H54 (cell line): ENCODE data around the gene CD47.

Source experiments
- DNase-seq: peaks from one replicate; pipeline ENCODE4 v3.0.0; 2011; ENCODE audit warnings: low spot score, mixed read lengths; ENCODE audit not compliant: insufficient read length
- FAIRE-seq: peaks from 3 replicates; lab custom pipeline; 2011; peaks lifted over from hg19 to GRCh38; lab: Jason Lieb, UNC
- POLR2A ChIP-seq: IDR thresholded peaks from 2 replicates; pipeline ENCODE4 v1.6.1; 2011; ENCODE audit warnings: low read depth, mild to moderate bottlenecking, low read length

The CD47 gene

GRCh38 chr3:108090701-108091497 is at the start of gene CD47:
TSS of gene CD47 (minus strand) at chr3:108091031. CDS start at chr3:108090908, 123 bp downstream.
- DNase-seq (peak; percentile 93), FAIRE-seq (no peak)
- TF ChIP-seq POLR2A: peak; percentile 79

GRCh38 chr3:108137460-108137814 is 46.6 kb upstream of the CD47 start:
- DNase-seq (no peak), FAIRE-seq (no peak)
- no peak for TF ChIP-seq POLR2A

DNA sequence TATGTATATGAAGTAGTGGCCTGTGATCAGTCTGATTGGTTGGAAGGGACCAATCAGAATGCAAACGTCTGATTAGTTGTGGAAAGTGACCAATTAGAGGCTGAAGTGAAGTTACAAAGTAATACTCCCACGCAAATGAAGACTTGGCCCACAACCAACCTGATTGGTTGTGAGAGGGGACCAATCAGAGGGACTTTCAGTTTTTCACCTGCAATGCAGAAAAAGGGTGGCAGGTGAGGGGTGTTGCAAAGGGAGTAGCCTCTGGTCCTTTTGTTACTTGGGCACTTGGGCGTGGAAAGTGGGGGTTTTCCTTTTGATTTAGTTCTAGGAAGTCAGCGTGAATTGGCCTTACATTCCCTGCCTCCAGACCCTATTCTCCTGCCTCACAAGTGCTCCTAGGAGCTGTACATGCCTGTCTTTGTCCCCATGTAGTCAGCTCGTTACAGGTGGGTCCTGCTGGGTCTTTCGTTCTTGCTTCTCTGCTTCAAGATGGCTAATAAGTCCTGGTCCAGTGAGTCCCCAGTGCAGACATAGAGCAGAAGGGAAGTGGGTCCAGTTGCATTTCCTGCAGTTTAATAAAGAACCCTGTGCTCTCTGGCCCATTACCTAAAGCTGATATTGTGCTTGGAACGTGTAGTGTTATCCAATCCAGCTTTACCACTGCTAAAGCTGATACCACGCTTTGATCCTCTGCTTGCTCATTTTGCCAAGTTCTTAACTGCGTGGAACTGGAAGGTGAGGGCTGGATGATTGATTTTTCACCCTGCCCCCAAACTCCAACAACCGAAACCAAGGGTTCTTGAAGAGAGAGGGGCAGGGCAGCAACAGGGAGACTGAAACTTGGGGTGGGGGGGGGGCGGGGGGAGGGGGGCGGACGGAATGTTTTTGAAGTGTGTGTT is 46.0 kb upstream of the CD47 start:
- no peak for TF ChIP-seq POLR2A
- FAIRE-seq (no peak), DNase-seq (no peak)

- no peak for FAIRE-seq
- DNase-seq: no peak
- TF ChIP-seq POLR2A: no peak
Observed at GRCh38 chr3:108134555-108134880, 43.7 kb upstream of the CD47 start.

- DNase-seq: no peak
- TF ChIP-seq POLR2A: no peak
- peak; percentile 33 for FAIRE-seq
Observed at GRCh38 chr3:108133858-108134554, 43.2 kb upstream of the CD47 start.

DNA sequence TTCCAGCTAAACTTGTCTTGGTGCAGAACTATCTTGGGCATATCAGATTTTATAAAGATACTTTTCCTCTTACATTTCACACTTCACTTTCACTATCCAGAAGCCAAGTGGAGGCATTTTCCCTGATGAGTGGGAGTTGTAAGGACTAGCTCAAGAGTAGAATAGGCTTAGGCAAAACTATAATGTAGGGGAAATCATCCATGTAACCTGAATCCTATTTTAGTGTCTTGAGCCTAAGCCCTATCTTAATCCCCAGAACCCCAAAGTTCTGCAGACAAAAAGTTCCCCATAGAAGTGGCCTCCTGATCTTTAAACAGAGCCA is 42.2 kb upstream of the CD47 start:
- DNase-seq (no peak), FAIRE-seq (no peak)
- TF ChIP-seq POLR2A: no peak

- DNase-seq (no peak), FAIRE-seq (no peak)
- no peak for TF ChIP-seq POLR2A
Observed at GRCh38 chr3:108131475-108132134, 40.8 kb upstream of the CD47 start.

DNA sequence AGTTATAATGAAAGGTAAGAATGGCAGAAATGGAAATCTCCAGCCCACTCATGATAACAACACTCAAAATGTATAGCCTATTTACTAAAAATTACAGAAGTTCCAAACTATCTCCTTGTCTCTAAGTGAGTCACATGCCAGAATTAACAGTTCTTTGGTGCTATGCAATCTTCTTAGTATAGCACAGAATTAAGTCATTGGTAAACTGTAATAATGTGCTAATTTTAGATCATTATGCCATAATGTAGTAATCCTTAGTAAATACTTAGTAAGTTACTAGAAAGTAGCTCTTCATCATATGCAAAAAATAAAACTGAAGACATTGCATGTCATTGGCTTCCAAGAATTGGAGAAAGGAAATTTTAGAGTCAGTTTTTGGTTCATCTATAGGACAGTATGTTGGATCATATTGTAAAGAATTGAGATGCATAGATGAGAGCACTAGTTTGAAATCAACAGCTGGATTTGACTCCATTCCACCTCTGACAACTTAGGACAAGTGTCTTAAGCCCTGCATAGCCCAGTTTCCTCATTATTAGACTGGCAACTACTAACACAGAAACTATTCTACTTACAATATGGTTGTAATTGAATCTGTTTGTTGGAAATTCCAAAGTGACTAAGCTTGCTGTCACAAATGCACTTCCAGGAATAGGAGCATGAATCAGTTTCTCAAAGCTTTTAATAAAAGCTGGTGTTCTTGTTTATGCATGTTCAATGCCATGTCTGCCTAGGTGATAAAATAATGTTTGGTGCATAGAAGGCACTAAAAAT is 40.1 kb upstream of the CD47 start:
- no peak for TF ChIP-seq POLR2A
- DNase-seq: peak; percentile 8
- FAIRE-seq: peak; percentile 94

- FAIRE-seq (no peak), DNase-seq (no peak)
- no peak for TF ChIP-seq POLR2A
Observed at GRCh38 chr3:108130236-108130635, 39.4 kb upstream of the CD47 start.

GRCh38 chr3:108127301-108127988 is 36.6 kb upstream of the CD47 start:
- TF ChIP-seq POLR2A: no peak
- no peak for DNase-seq
- FAIRE-seq: no peak

DNA sequence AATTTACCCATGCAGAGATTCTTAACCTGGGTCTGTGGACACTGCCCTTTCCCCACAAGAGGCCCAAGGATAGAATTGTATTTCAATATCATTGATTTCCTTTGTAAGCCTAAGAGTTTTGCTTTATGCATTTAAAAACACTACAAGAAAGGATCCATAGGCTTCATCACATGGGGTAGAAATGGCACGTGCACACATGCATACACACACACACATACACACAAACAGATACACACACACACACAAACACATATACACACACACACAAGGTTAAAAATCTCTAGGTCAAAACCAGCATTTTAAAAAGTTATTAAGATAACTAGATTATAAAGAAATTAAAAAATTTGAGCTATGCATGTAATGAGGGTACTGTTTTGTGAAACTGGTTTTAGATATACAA is 35.5 kb upstream of the CD47 start:
- DNase-seq: no peak
- TF ChIP-seq POLR2A: no peak
- FAIRE-seq: no peak

DNA sequence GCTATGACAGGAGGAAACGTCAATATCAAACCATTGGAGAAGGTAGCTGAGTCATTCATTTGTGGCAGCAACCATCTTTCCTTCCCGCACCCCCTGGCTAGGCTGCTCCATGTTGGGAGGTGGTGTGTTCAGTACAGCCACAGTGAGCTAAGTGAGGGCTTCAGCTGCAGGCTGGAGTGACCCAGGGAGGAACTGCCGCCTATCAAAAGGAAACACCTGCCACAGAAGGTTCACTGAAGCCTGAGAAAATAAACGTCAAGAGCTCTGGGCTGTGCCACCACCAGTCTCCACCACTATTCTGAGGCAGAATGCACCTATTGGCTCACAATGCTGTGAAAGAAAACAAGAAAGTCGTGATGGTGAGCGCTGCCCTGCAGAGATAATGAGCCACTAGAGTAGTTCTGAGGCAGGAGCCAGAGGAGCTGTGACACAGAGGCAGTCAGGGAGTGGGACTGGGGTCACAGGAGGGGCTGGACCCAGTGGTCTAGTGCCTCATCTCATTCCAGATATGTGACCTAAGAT is 34.8 kb upstream of the CD47 start:
- DNase-seq (no peak), FAIRE-seq (no peak)
- no peak for TF ChIP-seq POLR2A

GRCh38 chr3:108125153-108125543 is 34.3 kb upstream of the CD47 start:
- DNase-seq: no peak
- FAIRE-seq: no peak

More at GRCh38 chr3:108125153-108125543, 34.3 kb upstream of the CD47 start:
- TF ChIP-seq POLR2A: no peak
